DOHH2 (cell line): Measurements from ENCODE around the gene GRK6.

Experiments
- CTCF ChIP-seq: fragments of 200-600 bp; sonication (generic); IDR thresholded peaks from one replicate; pipeline ENCODE4 v1.5.1; 2014; ENCODE audit warnings: antibody characterized with exemption, mild to moderate bottlenecking, low read depth, low read length; ENCODE audit not compliant: poor library complexity, severe bottlenecking
- EZH2phosphoT487 ChIP-seq: fragments of 200-600 bp; sonication (generic); IDR thresholded peaks from 2 replicates; pipeline ENCODE4 v1.6.1; 2017; ENCODE audit warnings: borderline replicate concordance, mild to moderate bottlenecking, antibody characterized with exemption, low read length, moderate library complexity, mixed read lengths

- TF ChIP-seq CTCF (peak; percentile 10), EZH2phosphoT487 (no peak)
These were observed 46.3 kb downstream of the GRK6 start for GRCh38 chr5:177472460-177473442.
